ENCODE measurements around the gene PRKG1.

The PRKG1 gene

DNA sequence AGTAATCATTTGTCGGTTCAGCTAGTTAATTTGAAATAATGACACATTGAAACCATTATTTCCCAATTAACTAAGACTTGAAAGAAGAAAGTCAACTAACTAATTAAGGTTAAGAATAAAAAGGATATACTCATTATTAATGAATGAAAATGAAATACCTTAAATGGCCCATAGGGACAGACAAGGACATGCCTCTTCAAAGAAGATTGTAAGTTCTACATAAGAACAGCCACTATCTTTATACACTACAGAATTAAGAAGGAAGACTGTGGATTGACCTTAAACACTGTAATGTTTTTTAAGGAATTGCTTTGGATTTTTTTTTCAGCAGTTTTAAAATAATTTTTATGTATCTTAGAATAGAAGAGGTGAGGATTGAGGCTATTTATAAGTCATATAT lies 564.5 kb downstream of the PRKG1 start:
- no peak for DNase-seq (ENCODE audit: low read depth in 1 of 2, low spot score in 1 of 2)

- DNase-seq (ENCODE audit: low read depth in 1 of 2, low spot score in 1 of 2), result no peak
These were observed 566.0 kb downstream of the PRKG1 start for GRCh38 chr10:51640120-51640819.

- DNase-seq (ENCODE audit: low read depth in 1 of 2, low spot score in 1 of 2), result no peak
These were observed 568.3 kb downstream of the PRKG1 start for GRCh38 chr10:51642581-51642980.

DNA sequence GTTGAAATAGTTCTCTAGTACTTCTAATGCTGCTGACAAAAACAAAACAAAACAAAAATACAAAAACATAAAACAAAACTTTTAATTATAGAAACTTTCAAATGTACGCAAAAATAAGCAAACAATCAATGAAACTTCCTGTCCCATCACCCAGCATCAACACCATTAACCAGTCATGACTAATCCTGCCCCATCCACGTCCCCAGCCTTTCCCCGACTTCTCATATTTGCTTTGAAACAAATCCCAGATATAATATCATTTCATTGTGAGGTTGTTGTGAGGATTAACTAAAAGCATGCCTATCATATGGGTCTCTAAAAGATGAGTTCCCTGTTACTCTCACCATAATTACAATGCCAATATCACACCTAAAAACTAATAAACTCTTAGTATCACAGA lies 569.4 kb downstream of the PRKG1 start:
- DNase-seq (ENCODE audit: low read depth in 1 of 2, low spot score in 1 of 2), result no peak

- no peak for DNase-seq (ENCODE audit: low read depth in 1 of 2, low spot score in 1 of 2)
These were observed 574.8 kb downstream of the PRKG1 start for GRCh38 chr10:51649064-51649463.

DNA sequence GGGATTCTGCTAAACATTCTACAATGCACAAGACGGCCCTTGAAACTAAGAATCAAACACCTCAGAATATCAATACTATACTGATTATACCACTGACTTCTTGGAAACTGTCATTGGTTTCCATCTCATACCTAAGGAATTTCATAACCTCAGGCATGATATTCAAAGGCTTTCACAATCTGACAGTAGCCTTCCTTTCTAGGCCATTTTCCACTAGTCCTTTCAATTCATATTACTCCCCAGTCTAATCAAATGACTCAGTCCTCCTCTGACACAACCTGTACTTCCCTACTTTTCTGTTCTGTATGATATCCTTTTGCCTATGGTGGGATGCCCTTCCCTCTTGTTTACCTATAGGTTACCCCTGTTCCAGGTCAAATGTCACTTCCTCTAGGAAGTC lies 576.8 kb downstream of the PRKG1 start:
- no peak for DNase-seq (ENCODE audit: low read depth in 1 of 2, low spot score in 1 of 2)

- no peak for DNase-seq (ENCODE audit: low read depth in 1 of 2, low spot score in 1 of 2)
These were observed 578.7 kb downstream of the PRKG1 start for GRCh38 chr10:51653025-51653424.

- DNase-seq (ENCODE audit: low read depth in 1 of 2, low spot score in 1 of 2), result no peak
These were observed 580.6 kb downstream of the PRKG1 start for GRCh38 chr10:51654918-51655317.

GRCh38 chr10:51656503-51656902 lies 582.2 kb downstream of the PRKG1 start:
- DNase-seq (ENCODE audit: low read depth in 1 of 2, low spot score in 1 of 2), result no peak

- no peak for DNase-seq (ENCODE audit: low read depth in 1 of 2, low spot score in 1 of 2)
These were observed 583.7 kb downstream of the PRKG1 start for GRCh38 chr10:51658000-51658399.

GRCh38 chr10:51659344-51659743 lies 585.1 kb downstream of the PRKG1 start:
- no peak for DNase-seq (ENCODE audit: low read depth in 1 of 2, low spot score in 1 of 2)

GRCh38 chr10:51663086-51663485 lies 588.8 kb downstream of the PRKG1 start:
- no peak for DNase-seq (ENCODE audit: low read depth in 1 of 2, low spot score in 1 of 2)

GRCh38 chr10:51666456-51666855 lies 592.2 kb downstream of the PRKG1 start:
- no peak for DNase-seq (ENCODE audit: low read depth in 1 of 2, low spot score in 1 of 2)

DNA sequence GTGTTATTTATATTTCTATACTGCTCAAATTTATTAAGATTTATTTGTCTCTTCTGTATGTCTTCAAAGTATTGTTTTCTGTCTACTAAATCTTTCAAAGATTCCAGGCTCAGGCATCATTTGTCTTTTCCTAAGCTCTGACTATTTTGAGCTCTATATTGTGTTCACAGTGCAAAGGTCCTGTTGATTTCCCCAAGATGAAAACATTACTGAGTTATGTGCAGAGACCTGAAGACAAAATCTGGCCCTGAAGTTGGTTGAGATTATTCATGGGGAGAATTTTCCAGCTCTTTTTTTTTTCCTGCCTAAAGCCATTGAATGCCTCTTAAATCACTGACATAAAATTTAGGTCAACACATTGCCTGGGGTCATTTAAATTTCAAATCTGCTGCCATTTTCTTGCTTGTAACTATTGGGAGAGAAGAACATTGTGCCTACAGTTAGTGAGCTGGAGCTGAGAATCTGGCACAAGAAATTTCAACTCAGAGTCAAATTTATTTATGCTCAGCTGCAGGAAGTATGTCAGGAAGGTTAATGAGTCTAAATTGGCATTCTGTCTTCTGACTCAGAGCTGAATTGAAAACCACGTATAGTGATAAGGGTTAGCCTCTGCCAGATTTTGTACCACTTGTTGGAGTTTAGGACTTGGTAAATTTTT lies 593.5 kb downstream of the PRKG1 start:
- no peak for DNase-seq (ENCODE audit: low read depth in 1 of 2, low spot score in 1 of 2)

GRCh38 chr10:51668336-51668689 lies 594.0 kb downstream of the PRKG1 start:
- no peak for DNase-seq (ENCODE audit: low read depth in 1 of 2, low spot score in 1 of 2)

DNA sequence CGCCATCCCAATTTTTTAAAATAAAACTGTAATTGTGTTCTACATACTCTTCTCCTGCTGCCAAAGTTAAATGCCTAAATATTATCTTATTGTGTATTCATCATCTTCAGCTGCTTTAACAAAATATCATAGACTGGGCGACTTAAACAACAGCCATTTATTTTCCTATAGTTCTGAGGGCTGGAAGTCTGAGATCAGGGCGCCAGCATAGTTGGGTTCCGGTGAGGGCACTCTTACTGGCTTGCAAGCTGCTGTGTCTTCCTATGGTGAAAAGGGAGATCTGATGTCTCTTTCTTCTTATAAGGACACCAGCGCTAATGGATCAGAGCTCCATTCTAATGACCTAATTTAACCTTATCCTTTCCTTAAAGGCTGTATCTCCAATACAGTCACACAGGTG lies 594.8 kb downstream of the PRKG1 start:
- DNase-seq (ENCODE audit: low read depth in 1 of 2, low spot score in 1 of 2), result no peak

- no peak for DNase-seq (ENCODE audit: low read depth in 1 of 2, low spot score in 1 of 2)
These were observed 597.8 kb downstream of the PRKG1 start for GRCh38 chr10:51672039-51672535.

DNA sequence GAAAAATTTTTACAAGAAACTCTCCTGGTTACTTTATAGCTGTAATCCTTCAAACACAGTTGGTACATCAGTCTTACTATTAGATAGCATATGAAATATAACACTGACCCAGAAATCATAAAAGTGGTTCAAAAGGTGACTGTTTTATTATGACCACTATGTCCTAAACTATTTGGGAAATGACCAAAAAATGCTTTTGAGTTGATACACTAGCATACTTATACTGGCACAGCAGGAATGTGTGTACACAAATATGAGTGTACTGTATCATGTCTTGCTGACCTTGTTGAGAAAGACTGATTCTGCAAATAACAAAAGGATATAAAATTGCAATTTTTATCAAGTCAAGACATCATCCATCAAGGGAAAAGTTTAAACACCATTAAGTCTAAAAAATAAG lies 600.8 kb downstream of the PRKG1 start:
- no peak for DNase-seq (ENCODE audit: low read depth in 1 of 2, low spot score in 1 of 2)

GRCh38 chr10:51679841-51680240 lies 605.6 kb downstream of the PRKG1 start:
- no peak for DNase-seq (ENCODE audit: low read depth in 1 of 2, low spot score in 1 of 2)

- DNase-seq (ENCODE audit: low read depth in 1 of 2, low spot score in 1 of 2), result no peak
These were observed 608.9 kb downstream of the PRKG1 start for GRCh38 chr10:51683031-51683691.

DNA sequence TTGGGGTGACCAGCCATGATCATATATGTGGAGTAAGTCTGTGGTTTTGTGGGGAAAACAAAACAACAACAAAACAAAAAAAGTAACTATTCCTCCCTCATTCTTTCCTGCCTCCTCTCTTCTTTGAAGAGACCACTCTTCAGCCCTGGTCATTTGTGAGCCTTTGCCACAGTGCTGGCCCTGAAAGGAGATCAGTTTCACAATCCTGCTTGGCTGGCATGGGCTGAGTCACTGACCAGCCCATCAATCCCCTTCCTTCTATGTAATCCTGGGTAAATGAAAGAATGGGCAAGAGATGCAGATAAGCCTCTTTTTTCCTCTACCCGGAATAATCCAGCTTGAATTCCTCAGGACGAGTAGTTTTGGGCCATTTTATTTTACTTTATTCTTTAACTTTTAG lies 611.5 kb downstream of the PRKG1 start:
- DNase-seq (ENCODE audit: low read depth in 1 of 2, low spot score in 1 of 2), result no peak

GRCh38 chr10:51687296-51687695 lies 613.0 kb downstream of the PRKG1 start:
- DNase-seq (ENCODE audit: low read depth in 1 of 2, low spot score in 1 of 2), result no peak

Data from activated CD4-positive, alpha-beta T cell treated with anti-CD3 and anti-CD28 coated beads, Interleukin-2, amount 50 U/mL, for 24 hours (primary cell).